Fibroblast of mammary gland (primary cell): ENCODE results near the gene SLC25A45.

Source experiments
- DNase-seq: peaks from one replicate; pipeline ENCODE4 v3.0.0-alpha.2; 2010; ENCODE audit warnings: low read depth
- H3K4me3 ChIP-seq: 2 replicates; pipeline ENCODE4 v1.5.1; 2011; ENCODE audit warnings: low read depth, mild to moderate bottlenecking, low read length, moderate library complexity; ENCODE audit not compliant: control insufficient read depth
- TF ChIP-seq, protein P1 (sequence below): conservative IDR thresholded peaks from 2 replicates; pipeline ENCODE4 v1.5.1; 2011; ENCODE audit warnings: low read depth, low read length, inconsistent platforms; ENCODE audit not compliant: control insufficient read depth, insufficient read depth

Gene SLC25A45

DNA sequence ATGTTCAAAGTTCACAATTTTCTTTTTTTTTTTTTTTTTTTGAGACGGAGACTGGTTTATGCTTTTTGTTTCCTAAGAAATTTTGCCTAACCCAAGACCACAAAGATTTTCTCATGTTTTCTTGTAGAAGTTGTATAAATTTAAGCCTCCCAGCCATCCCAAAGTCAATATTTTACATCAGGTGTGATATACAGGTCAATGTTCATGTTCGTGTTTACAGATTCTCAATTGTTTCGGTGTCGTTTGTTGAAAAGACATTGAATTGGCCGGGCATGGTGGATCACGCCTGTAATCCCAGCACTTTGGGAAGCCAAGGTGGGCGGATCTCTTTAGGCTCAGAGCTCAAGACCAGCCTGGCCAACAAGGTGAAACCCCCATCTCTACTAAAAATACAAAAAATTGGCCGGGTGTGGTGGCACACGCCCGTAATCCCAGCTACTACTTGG is 19.4 kb upstream of the SLC25A45 start:
- H3K4me3 ChIP-seq = no peak overlapping the region
- DNase-seq = no peak
- TF ChIP-seq, protein P1, sequence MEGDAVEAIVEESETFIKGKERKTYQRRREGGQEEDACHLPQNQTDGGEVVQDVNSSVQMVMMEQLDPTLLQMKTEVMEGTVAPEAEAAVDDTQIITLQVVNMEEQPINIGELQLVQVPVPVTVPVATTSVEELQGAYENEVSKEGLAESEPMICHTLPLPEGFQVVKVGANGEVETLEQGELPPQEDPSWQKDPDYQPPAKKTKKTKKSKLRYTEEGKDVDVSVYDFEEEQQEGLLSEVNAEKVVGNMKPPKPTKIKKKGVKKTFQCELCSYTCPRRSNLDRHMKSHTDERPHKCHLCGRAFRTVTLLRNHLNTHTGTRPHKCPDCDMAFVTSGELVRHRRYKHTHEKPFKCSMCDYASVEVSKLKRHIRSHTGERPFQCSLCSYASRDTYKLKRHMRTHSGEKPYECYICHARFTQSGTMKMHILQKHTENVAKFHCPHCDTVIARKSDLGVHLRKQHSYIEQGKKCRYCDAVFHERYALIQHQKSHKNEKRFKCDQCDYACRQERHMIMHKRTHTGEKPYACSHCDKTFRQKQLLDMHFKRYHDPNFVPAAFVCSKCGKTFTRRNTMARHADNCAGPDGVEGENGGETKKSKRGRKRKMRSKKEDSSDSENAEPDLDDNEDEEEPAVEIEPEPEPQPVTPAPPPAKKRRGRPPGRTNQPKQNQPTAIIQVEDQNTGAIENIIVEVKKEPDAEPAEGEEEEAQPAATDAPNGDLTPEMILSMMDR = no peak

DNA sequence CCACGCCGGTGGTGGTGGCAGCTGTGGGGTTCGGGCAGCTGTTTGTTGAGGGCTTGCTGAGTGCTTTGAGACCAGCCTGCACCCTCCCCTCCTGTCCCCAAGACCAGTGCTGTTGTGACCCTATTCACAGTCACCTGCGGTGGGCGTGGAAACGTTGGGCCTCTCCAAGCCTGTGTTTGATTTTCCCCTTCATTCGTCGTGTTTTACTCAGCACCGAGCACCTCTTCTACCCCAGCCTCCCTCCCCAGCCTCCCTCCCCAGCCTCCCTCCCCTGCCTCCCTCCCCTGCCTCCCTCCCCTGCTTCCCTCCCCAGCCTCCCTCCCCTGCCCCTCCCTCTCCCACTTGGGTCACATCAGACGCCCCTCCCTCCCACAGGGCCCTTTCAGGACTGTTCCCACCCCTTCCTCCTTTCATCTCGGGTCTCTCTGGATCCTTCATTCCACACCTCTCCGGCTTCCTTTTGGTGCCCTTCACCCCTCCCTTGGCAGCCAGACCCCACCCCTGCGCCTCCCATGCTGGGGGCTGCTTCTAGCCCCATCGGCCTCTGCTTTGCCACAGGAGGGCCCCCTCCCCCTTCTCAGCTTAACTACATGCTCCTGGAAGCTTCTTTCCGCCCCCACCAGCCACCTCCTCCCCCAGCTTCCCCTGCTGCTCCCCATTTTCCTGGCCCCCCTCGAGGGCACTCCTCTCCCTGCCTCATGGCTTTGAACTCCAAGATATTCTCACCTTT is 18.8 kb upstream of the SLC25A45 start:
- no peak for DNase-seq
- no peak overlapping the region for H3K4me3 ChIP-seq
- TF ChIP-seq, protein P1 = no peak

DNA sequence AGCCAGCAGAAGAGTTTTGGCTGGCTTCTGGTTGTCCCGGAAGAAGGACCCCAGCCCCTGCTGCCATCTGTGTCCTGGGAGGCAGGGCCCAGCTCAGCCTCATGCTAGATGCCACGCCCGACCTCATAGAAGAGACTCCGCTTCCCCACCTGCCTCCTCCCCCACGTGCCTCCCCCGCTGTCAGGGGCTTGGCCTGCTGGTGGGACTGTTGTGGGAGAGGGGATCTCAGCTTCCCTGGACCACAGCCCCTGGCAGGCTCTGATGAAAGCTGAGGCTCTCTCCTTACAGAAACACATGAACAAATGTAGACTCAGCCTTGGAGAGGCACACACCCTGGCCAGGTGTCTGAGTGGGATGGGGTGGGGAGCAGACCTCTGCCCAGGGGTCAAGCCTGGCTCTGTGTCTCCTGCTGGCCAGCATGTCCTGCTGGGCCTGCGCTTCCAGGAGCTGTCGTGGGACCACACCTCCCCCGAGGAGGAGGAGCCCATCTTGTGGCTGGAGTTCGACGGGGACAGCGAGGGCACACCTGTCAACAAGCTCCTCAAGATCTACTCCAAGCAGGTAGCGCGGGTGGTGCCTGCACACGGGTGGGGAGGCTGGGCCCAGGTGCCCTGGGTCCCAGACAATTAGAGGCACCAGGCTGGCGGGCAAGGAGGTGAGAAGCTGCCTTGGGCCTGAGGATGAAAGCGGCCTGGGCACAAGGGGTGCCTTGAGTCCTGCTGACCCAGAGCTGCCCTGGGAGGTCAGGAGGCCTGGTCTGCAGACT is 18.0 kb upstream of the SLC25A45 start:
- DNase-seq = no peak
- TF ChIP-seq, protein P1 = no peak
- H3K4me3 ChIP-seq = no peak overlapping the region

DNA sequence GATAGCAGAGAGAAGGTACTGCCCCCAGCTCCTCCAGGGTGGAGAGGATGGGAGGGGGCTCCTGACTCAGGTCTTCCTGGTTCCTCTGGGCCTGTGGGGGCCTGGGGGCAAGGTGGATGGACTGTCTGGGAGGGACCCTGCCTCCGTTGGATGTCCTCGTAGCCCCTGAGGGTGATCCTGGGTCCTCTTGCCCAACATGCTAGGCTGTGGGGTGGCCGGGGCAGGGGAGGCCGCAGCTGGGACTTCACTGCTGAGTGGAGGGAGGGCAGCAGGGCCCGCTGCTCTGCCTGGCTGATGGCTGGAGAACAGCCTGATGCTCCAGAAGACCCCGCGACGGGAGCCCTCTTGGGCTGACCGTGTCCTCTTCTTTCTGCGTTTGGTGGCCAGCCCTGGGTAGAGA is 17.4 kb upstream of the SLC25A45 start:
- H3K4me3 ChIP-seq = no peak overlapping the region
- TF ChIP-seq, protein P1 = no peak
- DNase-seq = no peak

DNA sequence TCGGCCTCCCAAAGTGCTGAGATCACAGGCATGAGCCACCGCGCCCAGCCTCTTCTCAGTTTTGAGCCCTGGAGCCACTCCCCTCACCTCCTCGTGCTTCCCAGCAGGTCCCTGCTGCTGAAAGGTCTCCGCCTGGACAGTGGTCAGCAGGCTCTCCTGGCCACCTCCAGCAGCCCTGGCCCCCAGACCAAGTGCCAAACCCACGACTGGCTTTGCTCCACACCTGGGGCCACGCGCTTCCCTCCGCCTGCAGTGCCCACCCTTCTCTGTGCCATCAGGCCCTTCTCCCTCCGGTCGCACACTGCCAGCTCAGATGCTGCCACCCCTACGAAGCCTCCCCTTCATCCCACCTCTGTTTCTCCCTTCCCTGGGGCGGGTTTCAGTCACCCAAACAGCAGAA is 16.8 kb upstream of the SLC25A45 start:
- TF ChIP-seq, protein P1 = no peak
- no peak overlapping the region for H3K4me3 ChIP-seq

DNA sequence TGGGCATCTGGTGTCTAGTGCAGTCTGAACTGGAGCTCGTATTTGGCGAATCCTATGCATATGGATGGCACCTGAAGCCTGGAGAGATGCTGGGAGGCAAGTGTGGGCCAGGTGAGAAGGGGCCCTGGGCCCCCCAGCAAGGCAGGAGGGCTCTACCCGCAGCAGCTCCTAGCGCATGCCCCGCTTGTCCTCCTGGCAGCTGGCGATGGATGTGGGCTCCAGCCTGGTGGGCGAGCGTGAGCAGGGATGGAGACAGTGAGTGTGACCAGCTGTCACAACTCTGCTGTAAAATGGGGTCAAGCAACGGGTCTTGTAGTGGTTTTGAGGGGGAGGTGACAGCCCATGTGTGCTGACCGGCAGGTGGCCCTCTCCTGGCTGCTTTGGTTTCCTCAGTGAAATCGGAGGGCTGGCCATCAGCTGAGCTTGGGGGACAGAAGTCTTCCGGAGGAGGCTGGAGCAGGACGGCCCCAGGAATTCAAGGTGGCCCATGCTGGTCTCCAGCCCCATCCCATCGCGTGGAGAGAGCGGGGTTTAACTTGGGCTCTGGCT is 16.0 kb upstream of the SLC25A45 start:
- DNase-seq = no peak
- H3K4me3 ChIP-seq = no peak overlapping the region
- TF ChIP-seq, protein P1 = no peak

More for the DNA sequence above, 16.8 kb upstream of the SLC25A45 start:
- DNase-seq = no peak
